Kidney (tissue), 14 donors: Measurements from ENCODE around the gene TRIML2. TPM values are rescaled to one million over a fixed set of nuclear protein-coding genes. Genes with fewer than 3 reads are reported as not detected.

ENCODE experiments used
- DNase-seq, 5 donors: peaks; one replicate each; pipeline ENCODE4 v3.0.0-alpha.2; 2013 to 2020
- FAIRE-seq: peaks from 2 replicates; lab custom pipeline; 2012; peaks lifted over from hg19 to GRCh38; lab: Jason Lieb, UNC
- H3K27ac ChIP-seq, 2 donors: one replicate each; pipeline ENCODE4 v1.7.0; 2013; ENCODE audit warnings: low read depth in 2 of 2, low read length in 2 of 2, inconsistent platforms in 1 of 2
- H3K27me3 ChIP-seq: one replicate; pipeline ENCODE4 v1.7.1; 2013; ENCODE audit warnings: low read length, inconsistent platforms; ENCODE audit not compliant: control insufficient read depth, insufficient read depth
- H3K36me3 ChIP-seq, 3 donors: one replicate each; pipeline versions ENCODE4 v1.7.0 to v1.7.1; 2013; ENCODE audit warnings: low read length in 3 of 3, control low read depth in 1 of 3, inconsistent platforms in 1 of 3; ENCODE audit not compliant: insufficient read depth in 3 of 3, control insufficient read depth in 2 of 3
- H3K4me1 ChIP-seq, 3 donors: one replicate each; pipeline versions ENCODE4 v1.7.0 to v1.7.1; 2013; ENCODE audit warnings: low read length in 3 of 3, inconsistent platforms in 1 of 3, low read depth in 1 of 3; ENCODE audit not compliant: control insufficient read depth in 2 of 3, insufficient read depth in 2 of 3
- H3K4me3 ChIP-seq, 3 donors: one replicate each; pipeline versions ENCODE4 v1.7.0 to v1.8.1; 2013; ENCODE audit warnings: low read length in 3 of 3, control low read depth in 1 of 3, inconsistent platforms in 1 of 3
- H3K9ac ChIP-seq, 3 donors: one replicate each; pipeline versions ENCODE4 v1.7.0 to v1.7.1; 2013; ENCODE audit warnings: low read length in 3 of 3, control low read depth in 1 of 3, inconsistent platforms in 1 of 3
- H3K9me3 ChIP-seq, 3 donors: one replicate each; pipeline versions ENCODE4 v1.7.0 to v1.7.1; 2013; ENCODE audit warnings: low read length in 3 of 3, control low read depth in 1 of 3, inconsistent platforms in 1 of 3; ENCODE audit not compliant: control insufficient read depth in 2 of 3, insufficient read depth in 1 of 3
- intact Hi-C: fragments of 100-400 bp; cut with DNase I; formaldehyde crosslinking; loops from one replicate; pipeline ENCODE4 v1.11.1; 2022
- polyA plus RNA-seq: library from polyadenylated mRNA; stranded (reverse); fragments of 350-450 nt; fragmentation: Illumina TruSeq; extraction: RNeasy Lipid Tissue Mini Kit (QIAGEN cat#74804); gene quantifications from one replicate; pipeline ENCODE4 v1.2.3, GENCODE V29; 2014; ENCODE audit warnings: low read depth, low replicate concordance; ENCODE audit not compliant: insufficient read depth
- total RNA-seq: library from RNA; stranded (reverse); fragmentation: NEBNext Ultra II Directional; extraction: Animal tissue kit (Norgen Biotek cat#: 25700); gene quantifications from one replicate; pipeline ENCODE4 v1.2.1, GENCODE V29; 2021
- TF ChIP-seq, protein P1 (sequence below): IDR thresholded peaks from 3 replicates; pipeline ENCODE4 v1.5.1; 2012; ENCODE audit warnings: mild to moderate bottlenecking, moderate library complexity, borderline replicate concordance; ENCODE audit not compliant: insufficient read depth; ENCODE audit errors: extremely low read depth
- donor health status: control.
- donor health status: control.
- donor health status: control.
- donor health status: control.
- donor health status: control.
- donor health status: DM: yes; HTN: yes; CAD: no.
- donor health status: Normal renal cell carcinoma (clear cell type).

Gene TRIML2
- total and polyA plus RNA-seq, 2 donors from 2014 or later = not detected

DNA sequence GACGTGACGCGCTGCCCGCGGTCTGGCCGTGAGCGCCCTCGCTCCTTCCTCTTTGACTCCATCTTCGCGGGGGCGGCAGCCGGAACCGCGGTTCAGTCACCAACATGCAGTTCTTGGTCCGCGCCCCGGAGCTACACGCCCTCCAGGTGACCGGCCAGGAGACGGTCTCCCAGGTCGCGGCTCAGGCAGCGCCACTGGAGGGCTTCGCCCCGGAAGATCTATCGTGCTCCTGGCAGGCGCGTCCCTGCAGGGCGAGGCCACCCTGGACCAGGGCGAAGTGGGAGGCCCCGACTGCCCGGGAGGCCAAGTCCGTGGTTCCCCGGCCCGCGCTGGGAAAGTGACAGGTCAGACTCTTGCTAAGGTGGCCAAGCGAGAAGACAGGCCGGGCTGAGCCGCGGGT lies 2.9 kb downstream of the TRIML2 start:
- H3K4me1 ChIP-seq = no peaks in the 10 kb centered on the region
- TF ChIP-seq, protein P1, sequence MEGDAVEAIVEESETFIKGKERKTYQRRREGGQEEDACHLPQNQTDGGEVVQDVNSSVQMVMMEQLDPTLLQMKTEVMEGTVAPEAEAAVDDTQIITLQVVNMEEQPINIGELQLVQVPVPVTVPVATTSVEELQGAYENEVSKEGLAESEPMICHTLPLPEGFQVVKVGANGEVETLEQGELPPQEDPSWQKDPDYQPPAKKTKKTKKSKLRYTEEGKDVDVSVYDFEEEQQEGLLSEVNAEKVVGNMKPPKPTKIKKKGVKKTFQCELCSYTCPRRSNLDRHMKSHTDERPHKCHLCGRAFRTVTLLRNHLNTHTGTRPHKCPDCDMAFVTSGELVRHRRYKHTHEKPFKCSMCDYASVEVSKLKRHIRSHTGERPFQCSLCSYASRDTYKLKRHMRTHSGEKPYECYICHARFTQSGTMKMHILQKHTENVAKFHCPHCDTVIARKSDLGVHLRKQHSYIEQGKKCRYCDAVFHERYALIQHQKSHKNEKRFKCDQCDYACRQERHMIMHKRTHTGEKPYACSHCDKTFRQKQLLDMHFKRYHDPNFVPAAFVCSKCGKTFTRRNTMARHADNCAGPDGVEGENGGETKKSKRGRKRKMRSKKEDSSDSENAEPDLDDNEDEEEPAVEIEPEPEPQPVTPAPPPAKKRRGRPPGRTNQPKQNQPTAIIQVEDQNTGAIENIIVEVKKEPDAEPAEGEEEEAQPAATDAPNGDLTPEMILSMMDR = no peak
- peak in 1 of 5 donors; percentile 73 for DNase-seq
- no peaks in the 10 kb centered on the region for H3K36me3 ChIP-seq
- intact Hi-C loops = no loop called here
- no peak for FAIRE-seq
- H3K4me3 ChIP-seq = no peak overlapping the region
- no peak overlapping the region for H3K27ac ChIP-seq
- no peak overlapping the region for H3K9ac ChIP-seq
- peaks cover 0 to 2% (median 0%) of the 10 kb centered on the region in 3 donors for H3K9me3 ChIP-seq
- H3K27me3 ChIP-seq = no peaks in the 10 kb centered on the region

DNA sequence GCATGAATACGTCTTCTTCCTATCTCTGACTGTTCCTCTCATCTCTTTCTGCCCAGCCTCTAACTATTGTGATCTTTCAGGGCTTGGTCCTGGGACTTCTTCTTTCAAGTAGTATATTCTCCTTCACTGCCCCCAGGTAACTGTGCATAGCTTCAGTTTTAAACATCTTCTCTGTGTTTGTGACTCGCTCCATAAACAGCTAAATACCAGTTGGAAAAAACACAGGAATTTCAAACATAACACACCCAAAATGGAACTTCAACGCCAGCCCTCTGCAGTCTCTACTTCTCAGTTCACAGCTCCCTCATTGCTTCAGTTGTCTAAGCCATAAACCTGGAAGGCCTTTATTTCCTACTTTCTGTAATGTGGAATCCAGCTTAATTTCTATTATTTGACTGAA lies 16.6 kb downstream of the TRIML2 start:
- Histone ChIP-seq H3K4me3 (no peak overlapping the region), H3K36me3 (no peaks in the 10 kb centered on the region), H3K4me1 (no peaks in the 10 kb centered on the region), H3K27me3 (no peaks in the 10 kb centered on the region), H3K9ac (no peak overlapping the region), H3K9me3 (no peaks in the 10 kb centered on the region), H3K27ac (no peak overlapping the region)
- intact Hi-C loops = no loop called here
- TF ChIP-seq, protein P1 = no peak
- DNase-seq (no peak), FAIRE-seq (no peak)

- intact Hi-C loops = no loop called here
- no peaks in the 10 kb centered on the region for H3K9me3 ChIP-seq
- FAIRE-seq = no peak
Observed at GRCh38 chr4:188086858-188087257, 22.5 kb downstream of the TRIML2 start.

More at GRCh38 chr4:188086858-188087257, 22.5 kb downstream of the TRIML2 start:
- TF ChIP-seq, protein P1 = no peak
- H3K4me3 ChIP-seq = no peak overlapping the region
- H3K27ac ChIP-seq = no peak overlapping the region
- H3K36me3 ChIP-seq = no peaks in the 10 kb centered on the region
- no peaks in the 10 kb centered on the region for H3K27me3 ChIP-seq
- no peak for DNase-seq
- no peak overlapping the region for H3K9ac ChIP-seq
- H3K4me1 ChIP-seq = no peaks in the 10 kb centered on the region
